Spleen (tissue), 11 donors: ENCODE results near the gene SGIP1. TPM values are rescaled to one million over a fixed set of nuclear protein-coding genes. Genes with fewer than 3 reads are reported as not detected.
A peak's percentile ranks its signal among the peaks of the same experiment; 100 is the strongest.
"Not testable (repeated sequence)": the region's sequence is repeated elsewhere in the genome, so short reads cannot be mapped to it uniquely, and the experiment has no call there.

ENCODE experiments used
- DNase-seq: peaks from one replicate; pipeline ENCODE4 v3.0.0-alpha.2; 2020
- H3K27ac ChIP-seq, 8 donors: fragments of 200-600 bp; sonication (generic) in 7 of 8; 1 replicate in 4 of 8; 2 replicates in 4 of 8; pipeline versions ENCODE4 v1.5.0 to v1.8.0; 2016 to 2021; ENCODE audit warnings: inconsistent platforms in 4 of 8, mild to moderate bottlenecking in 4 of 8, moderate library complexity in 1 of 8
- H3K27me3 ChIP-seq, 7 donors: fragments of 200-600 bp; sonication (generic) in 6 of 7; replicated peaks in 1 of 7; 1 replicate in 4 of 7; 2 replicates in 3 of 7; pipeline versions ENCODE4 v1.5.0 to v1.8.0; 2016 to 2021; ENCODE audit warnings: inconsistent platforms in 3 of 7, mild to moderate bottlenecking in 1 of 7
- H3K36me3 ChIP-seq, 6 donors: fragments of 200-600 bp; sonication (generic) in 5 of 6; 1 replicate in 4 of 6; 2 replicates in 2 of 6; pipeline versions ENCODE4 v1.5.0 to v1.8.0; 2016 to 2021; ENCODE audit warnings: inconsistent platforms in 2 of 6
- H3K4me1 ChIP-seq, 6 donors: fragments of 200-600 bp; sonication (generic) in 5 of 6; 1 replicate in 3 of 6; 2 replicates in 3 of 6; pipeline versions ENCODE4 v1.5.0 to v1.8.0; 2016 to 2021; ENCODE audit warnings: inconsistent platforms in 3 of 6
- H3K4me3 ChIP-seq, 8 donors: fragments of 200-600 bp; sonication (generic) in 7 of 8; 1 replicate in 4 of 8; 2 replicates in 4 of 8; pipeline versions ENCODE4 v1.5.0 to v1.8.0; 2016 to 2021; ENCODE audit warnings: inconsistent platforms in 4 of 8, mild to moderate bottlenecking in 4 of 8, moderate library complexity in 2 of 8
- H3K9me3 ChIP-seq, 8 donors: fragments of 200-600 bp; sonication (generic) in 7 of 8; 1 replicate in 4 of 8; 2 replicates in 4 of 8; pipeline versions ENCODE4 v1.5.0 to v1.8.0; 2016 to 2021; ENCODE audit warnings: inconsistent platforms in 4 of 8
- POLR2A ChIP-seq, 3 donors: fragments of 450-650 bp; IDR thresholded peaks; one replicate each; pipeline ENCODE4 v1.5.1; 2017; ENCODE audit warnings: antibody characterized with exemption in 3 of 3, mild to moderate bottlenecking in 1 of 3
- POLR2AphosphoS5 ChIP-seq, 3 donors: sonication (generic); formaldehyde crosslinking; IDR thresholded peaks; one replicate each; pipeline ENCODE4 v1.5.1; 2017; ENCODE audit warnings: antibody characterized with exemption in 3 of 3
- WGBS, 5 donors: extraction: QIAGEN DNeasy Blood & Tissue Kit in 3 of 5; methylation state at CpG; one replicate each; pipeline versions ENCODE4 v1.1.5 to v1.1.7; 2013 to 2018; 5-methylcytosine and 5-hydroxymethylcytosine counted together
- intact Hi-C: fragments of 100-400 bp; cut with DNase I; formaldehyde crosslinking; loops from one replicate; pipeline ENCODE4 v1.15.0; 2023; ENCODE audit warnings: low total_unique reads
- polyA plus RNA-seq, 3 donors: library from polyadenylated mRNA; stranded (reverse); fragments of 200-250 nt; gene quantifications; one replicate each; pipeline ENCODE4 v1.2.1, GENCODE V29; 2013
- total RNA-seq, 7 donors: library from RNA; depleted of rRNA in 3 of 7; stranded (reverse); fragments of >200 nt in 3 of 7; fragmentation: NEBNext Ultra II Directional in 4 of 7; extraction: Animal tissue kit (Norgen Biotek cat#: 25700) in 4 of 7; gene quantifications; one replicate each; pipeline versions ENCODE4 v1.1.0 to v1.2.1, GENCODE V29; 2016 to 2021
- TF ChIP-seq, protein P1 (sequence below), 11 experiments: fragments of 200-600 bp in 7 of 11; fragments of 450-650 bp in 4 of 11; sonication (generic) in 4 of 11; IDR thresholded peaks in 8 of 11; conservative IDR thresholded peaks in 3 of 11; 1 replicate in 7 of 11; 2 replicates in 4 of 11; pipeline versions ENCODE4 v1.4.0 to v1.8.0; 2016 to 2021; ENCODE audit warnings: antibody characterized with exemption in 11 of 11, inconsistent platforms in 4 of 11, mild to moderate bottlenecking in 1 of 11
- donor health status: healthy with polysubstance abuse.
- donor health status: DM: no; HTN: no; CAD: no; lungs with moderate emphysema.
- donor health status: DM: no; HTN: no; CAD: no.
- donor health status: Bipolar disorder and iron deficiency.
- donor health status: healthy.
- donor health status: DM: no; HTN: no; CAD: no.
- donor health status: DM: yes; HTN: yes; CAD: no.

The SGIP1 gene
- total and polyA plus RNA-seq, 10 donors: 0.13 to 1.6 (median 0.74) TPM; not detected in 2

GRCh38 chr1:66725885-66726665 lies 192.1 kb downstream of the SGIP1 start:
- DNase-seq: peak; percentile 59
- Histone ChIP-seq H3K4me3 (no peak overlapping the region), H3K27me3 (peaks cover 0 to 6% (median 0%) of the 10 kb centered on the region in 7 donors), H3K4me1 (peaks cover 0 to 15% (median 3%) of the 10 kb centered on the region in 6 donors), H3K9me3 (no peaks in the 10 kb centered on the region), H3K27ac (no peak overlapping the region), H3K36me3 (no peaks in the 10 kb centered on the region)
- intact Hi-C loops: loop anchor here (10.0 kb wide), 1 partner anchor 471 kb away; no protein-coding TSS in a partner anchor
- WGBS, 5 donors: 26 to 31% (median 27%) methylated on average over 9 of the region's 9 CpGs
- TF ChIP-seq POLR2AphosphoS5 (IDR thresholded peaks at IDR 0.05) (no peak), POLR2A (IDR thresholded peaks at IDR 0.05) (no peak)
- TF ChIP-seq, protein P1, sequence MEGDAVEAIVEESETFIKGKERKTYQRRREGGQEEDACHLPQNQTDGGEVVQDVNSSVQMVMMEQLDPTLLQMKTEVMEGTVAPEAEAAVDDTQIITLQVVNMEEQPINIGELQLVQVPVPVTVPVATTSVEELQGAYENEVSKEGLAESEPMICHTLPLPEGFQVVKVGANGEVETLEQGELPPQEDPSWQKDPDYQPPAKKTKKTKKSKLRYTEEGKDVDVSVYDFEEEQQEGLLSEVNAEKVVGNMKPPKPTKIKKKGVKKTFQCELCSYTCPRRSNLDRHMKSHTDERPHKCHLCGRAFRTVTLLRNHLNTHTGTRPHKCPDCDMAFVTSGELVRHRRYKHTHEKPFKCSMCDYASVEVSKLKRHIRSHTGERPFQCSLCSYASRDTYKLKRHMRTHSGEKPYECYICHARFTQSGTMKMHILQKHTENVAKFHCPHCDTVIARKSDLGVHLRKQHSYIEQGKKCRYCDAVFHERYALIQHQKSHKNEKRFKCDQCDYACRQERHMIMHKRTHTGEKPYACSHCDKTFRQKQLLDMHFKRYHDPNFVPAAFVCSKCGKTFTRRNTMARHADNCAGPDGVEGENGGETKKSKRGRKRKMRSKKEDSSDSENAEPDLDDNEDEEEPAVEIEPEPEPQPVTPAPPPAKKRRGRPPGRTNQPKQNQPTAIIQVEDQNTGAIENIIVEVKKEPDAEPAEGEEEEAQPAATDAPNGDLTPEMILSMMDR (IDR thresholded peaks at IDR 0.05 in 8 of 11, conservative IDR thresholded peaks at IDR 0.05 in 3 of 11): peak; percentile 23 to 87 (median 72)

GRCh38 chr1:66728021-66728420 lies 194.1 kb downstream of the SGIP1 start:
- H3K27ac ChIP-seq: no peak overlapping the region
- intact Hi-C loops: loop anchor here (10.0 kb wide), 1 partner anchor 473 kb away; no protein-coding TSS in a partner anchor

DNA sequence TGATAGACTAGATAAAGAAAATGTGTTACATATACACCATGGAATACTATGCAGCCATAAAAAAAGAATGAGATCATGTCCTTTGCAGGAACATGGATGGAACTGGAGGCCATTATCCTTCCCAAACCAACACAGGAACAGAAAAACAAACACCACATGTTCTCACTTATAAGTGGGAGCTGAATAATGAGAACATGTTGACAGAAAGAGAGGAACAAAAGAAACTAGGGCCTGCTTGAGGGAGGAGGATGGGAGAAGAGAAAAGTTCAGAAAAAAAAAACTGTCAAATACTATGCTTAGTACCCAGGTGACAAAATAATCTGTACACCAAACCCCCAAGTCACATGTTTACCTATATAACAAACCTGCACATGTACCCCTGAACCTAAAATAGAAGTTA lies 194.8 kb downstream of the SGIP1 start:
- intact Hi-C loops: loop anchor here (10.0 kb wide), 1 partner anchor 474 kb away; no protein-coding TSS in a partner anchor
- not testable (repeated sequence) for H3K9me3 ChIP-seq, H3K4me3 ChIP-seq, DNase-seq, H3K27ac ChIP-seq, H3K36me3 ChIP-seq, H3K27me3 ChIP-seq
- H3K4me1 ChIP-seq: peaks cover 0 to 18% (median 3%) of the 10 kb centered on the region in 6 donors

More at GRCh38 chr1:66728021-66728420, 194.1 kb downstream of the SGIP1 start:
- Histone ChIP-seq H3K36me3 (no peaks in the 10 kb centered on the region), H3K27me3 (peaks cover 0 to 6% (median 0%) of the 10 kb centered on the region in 7 donors), H3K4me1 (peaks cover 0 to 16% (median 3%) of the 10 kb centered on the region in 6 donors), H3K9me3 (no peaks in the 10 kb centered on the region), H3K4me3 (no peak overlapping the region)
- WGBS, 5 donors: 64 to 86% (median 68%) methylated on average over 2 of the region's 2 CpGs
- TF ChIP-seq POLR2AphosphoS5 (IDR thresholded peaks at IDR 0.05) (no peak), POLR2A (IDR thresholded peaks at IDR 0.05) (no peak)
- TF ChIP-seq, protein P1 (IDR thresholded peaks at IDR 0.05 in 8 of 11, conservative IDR thresholded peaks at IDR 0.05 in 3 of 11): no peak
- no peak for DNase-seq

DNA sequence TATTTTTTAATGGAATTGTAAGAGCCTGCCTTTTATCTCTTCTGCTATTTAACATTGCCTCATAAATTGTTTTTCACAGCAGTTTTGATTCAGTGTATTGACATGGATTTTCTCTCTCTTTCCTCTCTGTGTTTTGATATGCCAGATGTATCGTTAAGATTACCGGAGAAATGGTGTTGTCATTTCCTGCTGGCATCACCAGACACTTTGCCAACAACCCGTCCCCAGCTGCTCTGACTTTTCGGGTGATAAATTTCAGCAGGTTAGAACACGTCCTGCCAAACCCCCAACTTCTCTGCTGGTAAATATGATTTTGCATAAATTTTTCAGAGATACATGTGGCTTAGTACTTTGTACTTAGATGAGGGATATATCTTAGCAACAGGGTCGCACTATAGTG lies 195.2 kb downstream of the SGIP1 start:
- intact Hi-C loops: loop anchor here (10.0 kb wide), 1 partner anchor 474 kb away; no protein-coding TSS in a partner anchor
- TF ChIP-seq POLR2AphosphoS5 (IDR thresholded peaks at IDR 0.05): no peak
- TF ChIP-seq, protein P1 (IDR thresholded peaks at IDR 0.05 in 8 of 11, conservative IDR thresholded peaks at IDR 0.05 in 3 of 11): no peak
- TF ChIP-seq POLR2A (IDR thresholded peaks at IDR 0.05): no peak
- H3K9me3 ChIP-seq: no peaks in the 10 kb centered on the region
- 9 to 23% (median 15%) methylated on average over 6 of the region's 6 CpGs for WGBS, 5 donors
- peaks cover 0 to 6% (median 0%) of the 10 kb centered on the region in 7 donors for H3K27me3 ChIP-seq
- H3K36me3 ChIP-seq: no peaks in the 10 kb centered on the region
- H3K27ac ChIP-seq: no peak overlapping the region
- no peak for DNase-seq
- no peak overlapping the region for H3K4me3 ChIP-seq
- peaks cover 0 to 18% (median 3%) of the 10 kb centered on the region in 6 donors for H3K4me1 ChIP-seq
